ENCODE data around the gene LIMA1. TPM values are rescaled to one million over a fixed set of nuclear protein-coding genes. Genes with fewer than 3 reads are reported as not detected.

The LIMA1 gene
- total RNA-seq, 4 donors from 2014 or later = 53.0 to 75.4 (median 66.7) TPM

- H3K36me3 ChIP-seq = peaks cover 0 to 5% of the 10 kb centered on the region in 2 donors
- peak overlapping the region; percentile 46 to 77 (median 73) for H3K27ac ChIP-seq
- no peak overlapping the region for H3K4me3 ChIP-seq (replicated peaks in 1 of 3)
- no peaks in the 10 kb centered on the region for H3K27me3 ChIP-seq
- peak; percentile 40 to 60 for DNase-seq
- no peaks in the 10 kb centered on the region for H3K9me3 ChIP-seq
- peaks cover 16 to 59% of the 10 kb centered on the region in 2 donors for H3K4me1 ChIP-seq
- intact Hi-C loops (cut with DNase I) = no loop called here
- 51 to 74% methylated on average over 3 of the region's 3 CpGs for WGBS, 2 donors
- TF ChIP-seq CTCF (IDR thresholded peaks at IDR 0.05) (no peak), POLR2A (IDR thresholded peaks at IDR 0.05) (no peak)
Observed at GRCh38 chr12:50246873-50247612, 36.3 kb downstream of the LIMA1 start.

- TF ChIP-seq CTCF (IDR thresholded peaks at IDR 0.05) (no peak), POLR2A (IDR thresholded peaks at IDR 0.05) (no peak)
- Histone ChIP-seq H3K4me1 (peaks cover 20 to 64% of the 10 kb centered on the region in 2 donors), H3K27ac (peak overlapping the region; percentile 46 to 77 (median 73)), H3K9me3 (no peaks in the 10 kb centered on the region), H3K27me3 (no peaks in the 10 kb centered on the region), H3K4me3 (replicated peaks in 1 of 3) (no peak overlapping the region), H3K36me3 (peaks cover 0 to 5% of the 10 kb centered on the region in 2 donors)
- DNase-seq = no peak
- intact Hi-C loops (cut with DNase I) = no loop called here
- 72 to 76% methylated on average over 7 of the region's 7 CpGs for WGBS, 2 donors
Observed at GRCh38 chr12:50246197-50246865, 37.0 kb downstream of the LIMA1 start.

GRCh38 chr12:50243507-50243906, 39.8 kb downstream of the LIMA1 start:
- no peak overlapping the region for H3K4me3 ChIP-seq (replicated peaks in 1 of 3)
- H3K27ac ChIP-seq = peak overlapping the region in 2 of 3 donors; percentile 88 to 89
- H3K9me3 ChIP-seq = no peaks in the 10 kb centered on the region
- DNase-seq = no peak
- WGBS, 2 donors = 76 to 78% methylated on average over 1 of the region's 1 CpG
- peaks cover 0 to 4% of the 10 kb centered on the region in 2 donors for H3K36me3 ChIP-seq
- intact Hi-C loops (cut with DNase I) = no loop called here
- peaks cover 20 to 77% of the 10 kb centered on the region in 2 donors for H3K4me1 ChIP-seq
- TF ChIP-seq CTCF (IDR thresholded peaks at IDR 0.05) = no peak
- TF ChIP-seq POLR2A (IDR thresholded peaks at IDR 0.05) = no peak
- H3K27me3 ChIP-seq = no peaks in the 10 kb centered on the region

- TF ChIP-seq CTCF (IDR thresholded peaks at IDR 0.05) (no peak), POLR2A (IDR thresholded peaks at IDR 0.05) (no peak)
- Histone ChIP-seq H3K4me1 (peaks cover 20 to 71% of the 10 kb centered on the region in 2 donors), H3K27ac (peak overlapping the region; percentile 20 to 89 (median 88))
Observed at GRCh38 chr12:50242751-50243191, 40.5 kb downstream of the LIMA1 start.

GRCh38 chr12:50241178-50241577, 42.1 kb downstream of the LIMA1 start:
- 98 to 100% methylated on average over 1 of the region's 1 CpG for WGBS, 2 donors
- Histone ChIP-seq H3K27ac (peak overlapping the region; percentile 8 to 89 (median 83)), H3K27me3 (no peaks in the 10 kb centered on the region), H3K4me1 (peaks cover 20 to 55% of the 10 kb centered on the region in 2 donors), H3K36me3 (no peaks in the 10 kb centered on the region), H3K4me3 (replicated peaks in 1 of 3) (no peak overlapping the region), H3K9me3 (no peaks in the 10 kb centered on the region)
- no peak for TF ChIP-seq POLR2A (IDR thresholded peaks at IDR 0.05)
- no peak for TF ChIP-seq CTCF (IDR thresholded peaks at IDR 0.05)
- intact Hi-C loops (cut with DNase I) = no loop called here
- DNase-seq = no peak

More at GRCh38 chr12:50242751-50243191, 40.5 kb downstream of the LIMA1 start:
- WGBS, 2 donors = 69 to 93% methylated on average over 1 of the region's 1 CpG
- no peak overlapping the region for H3K4me3 ChIP-seq (replicated peaks in 1 of 3)
- intact Hi-C loops (cut with DNase I) = no loop called here
- no peaks in the 10 kb centered on the region for H3K36me3 ChIP-seq
- no peak for DNase-seq
- no peaks in the 10 kb centered on the region for H3K9me3 ChIP-seq
- no peaks in the 10 kb centered on the region for H3K27me3 ChIP-seq

Measured in thyroid gland (tissue), 4 donors.